ENCODE data around the gene ILDR2.
"Not testable (repeated sequence)": the region's sequence is repeated elsewhere in the genome, so short reads cannot be mapped to it uniquely, and the experiment has no call there.

ILDR2 gene

GRCh38 chr1:166903232-166903631 is 72.1 kb downstream of the ILDR2 start:
- Histone ChIP-seq H3K9me3 (replicated peaks; ENCODE audit: low read length) (no peaks in the 10 kb centered on the region), H3K27me3 (ENCODE audit: control insufficient read depth, insufficient read depth, low read length) (peaks cover 25% of the 10 kb centered on the region), H3K9ac (ENCODE audit: low read depth, low read length) (no peak overlapping the region), H3K4me1 (ENCODE audit: control insufficient read depth, insufficient read depth, low read length) (peaks cover 15% of the 10 kb centered on the region), H3K4me3 (ENCODE audit: low read length) (no peak overlapping the region), H3K36me3 (ENCODE audit: insufficient read depth, low read length) (no peaks in the 10 kb centered on the region), H3K4me2 (ENCODE audit: low read length) (no peak overlapping the region)

GRCh38 chr1:166902279-166902678 is 73.1 kb downstream of the ILDR2 start:
- Histone ChIP-seq H3K4me2 (ENCODE audit: low read length) (no peak overlapping the region), H3K9me3 (replicated peaks; ENCODE audit: low read length) (no peaks in the 10 kb centered on the region), H3K4me3 (ENCODE audit: low read length) (no peak overlapping the region), H3K4me1 (ENCODE audit: control insufficient read depth, insufficient read depth, low read length) (peaks cover 15% of the 10 kb centered on the region), H3K36me3 (ENCODE audit: insufficient read depth, low read length) (no peaks in the 10 kb centered on the region), H3K9ac (ENCODE audit: low read depth, low read length) (no peak overlapping the region), H3K27me3 (ENCODE audit: control insufficient read depth, insufficient read depth, low read length) (peaks cover 25% of the 10 kb centered on the region)

- Histone ChIP-seq H3K9me3 (replicated peaks; ENCODE audit: low read length) (no peaks in the 10 kb centered on the region), H3K36me3 (ENCODE audit: insufficient read depth, low read length) (no peaks in the 10 kb centered on the region), H3K27me3 (ENCODE audit: control insufficient read depth, insufficient read depth, low read length) (peaks cover 28% of the 10 kb centered on the region), H3K4me2 (ENCODE audit: low read length) (no peak overlapping the region), H3K4me3 (ENCODE audit: low read length) (no peak overlapping the region), H3K9ac (ENCODE audit: low read depth, low read length) (no peak overlapping the region), H3K4me1 (ENCODE audit: control insufficient read depth, insufficient read depth, low read length) (peaks cover 8% of the 10 kb centered on the region)
Observed at GRCh38 chr1:166900987-166901386, 74.4 kb downstream of the ILDR2 start.

- no peaks in the 10 kb centered on the region for H3K4me1 ChIP-seq (ENCODE audit: control insufficient read depth, insufficient read depth, low read length)
- H3K36me3 ChIP-seq (ENCODE audit: insufficient read depth, low read length) = no peaks in the 10 kb centered on the region
- H3K9ac ChIP-seq (ENCODE audit: low read depth, low read length) = no peak overlapping the region
- no peak overlapping the region for H3K4me3 ChIP-seq (ENCODE audit: low read length)
- H3K27me3 ChIP-seq (ENCODE audit: control insufficient read depth, insufficient read depth, low read length) = peaks cover 35% of the 10 kb centered on the region
- H3K9me3 ChIP-seq (replicated peaks; ENCODE audit: low read length) = no peaks in the 10 kb centered on the region
- no peak overlapping the region for H3K4me2 ChIP-seq (ENCODE audit: low read length)
Observed at GRCh38 chr1:166899769-166900168, 75.6 kb downstream of the ILDR2 start.

GRCh38 chr1:166895766-166896165 is 79.6 kb downstream of the ILDR2 start:
- no peak overlapping the region for H3K9ac ChIP-seq (ENCODE audit: low read depth, low read length)
- no peak overlapping the region for H3K4me3 ChIP-seq (ENCODE audit: low read length)
- H3K4me2 ChIP-seq (ENCODE audit: low read length) = no peak overlapping the region
- peaks cover 43% of the 10 kb centered on the region for H3K27me3 ChIP-seq (ENCODE audit: control insufficient read depth, insufficient read depth, low read length)
- H3K36me3 ChIP-seq (ENCODE audit: insufficient read depth, low read length) = no peaks in the 10 kb centered on the region
- H3K9me3 ChIP-seq (replicated peaks; ENCODE audit: low read length) = no peaks in the 10 kb centered on the region
- H3K4me1 ChIP-seq (ENCODE audit: control insufficient read depth, insufficient read depth, low read length) = no peaks in the 10 kb centered on the region

GRCh38 chr1:166889776-166890175 is 85.6 kb downstream of the ILDR2 start:
- H3K4me2 ChIP-seq (ENCODE audit: low read length) = no peak overlapping the region
- no peaks in the 10 kb centered on the region for H3K36me3 ChIP-seq (ENCODE audit: insufficient read depth, low read length)
- H3K4me1 ChIP-seq (ENCODE audit: control insufficient read depth, insufficient read depth, low read length) = no peaks in the 10 kb centered on the region
- H3K27me3 ChIP-seq (ENCODE audit: control insufficient read depth, insufficient read depth, low read length) = peaks cover 67% of the 10 kb centered on the region
- no peak overlapping the region for H3K9ac ChIP-seq (ENCODE audit: low read depth, low read length)
- H3K4me3 ChIP-seq (ENCODE audit: low read length) = no peak overlapping the region
- H3K9me3 ChIP-seq (replicated peaks; ENCODE audit: low read length) = no peaks in the 10 kb centered on the region

- Histone ChIP-seq H3K4me2 (ENCODE audit: low read length) (no peak overlapping the region), H3K9me3 (replicated peaks; ENCODE audit: low read length) (no peaks in the 10 kb centered on the region), H3K36me3 (ENCODE audit: insufficient read depth, low read length) (no peaks in the 10 kb centered on the region), H3K9ac (ENCODE audit: low read depth, low read length) (no peak overlapping the region), H3K27me3 (ENCODE audit: control insufficient read depth, insufficient read depth, low read length) (peaks cover 71% of the 10 kb centered on the region), H3K4me1 (ENCODE audit: control insufficient read depth, insufficient read depth, low read length) (no peaks in the 10 kb centered on the region), H3K4me3 (ENCODE audit: low read length) (no peak overlapping the region)
Observed at GRCh38 chr1:166888373-166889111, 86.8 kb downstream of the ILDR2 start.

GRCh38 chr1:166884971-166885370 is 90.4 kb downstream of the ILDR2 start:
- no peaks in the 10 kb centered on the region for H3K4me1 ChIP-seq (ENCODE audit: control insufficient read depth, insufficient read depth, low read length)
- H3K36me3 ChIP-seq (ENCODE audit: insufficient read depth, low read length) = no peaks in the 10 kb centered on the region
- H3K9me3 ChIP-seq (replicated peaks; ENCODE audit: low read length) = no peaks in the 10 kb centered on the region
- no peak overlapping the region for H3K4me2 ChIP-seq (ENCODE audit: low read length)
- no peak overlapping the region for H3K4me3 ChIP-seq (ENCODE audit: low read length)
- no peak overlapping the region for H3K9ac ChIP-seq (ENCODE audit: low read depth, low read length)
- peaks cover 62% of the 10 kb centered on the region for H3K27me3 ChIP-seq (ENCODE audit: control insufficient read depth, insufficient read depth, low read length)

- Histone ChIP-seq H3K9ac (ENCODE audit: low read depth, low read length) (no peak overlapping the region), H3K4me2 (ENCODE audit: low read length) (peak overlapping the region; percentile 43), H3K4me3 (ENCODE audit: low read length) (no peak overlapping the region), H3K36me3 (ENCODE audit: insufficient read depth, low read length) (no peaks in the 10 kb centered on the region), H3K27me3 (ENCODE audit: control insufficient read depth, insufficient read depth, low read length) (peaks cover 53% of the 10 kb centered on the region), H3K9me3 (replicated peaks; ENCODE audit: low read length) (no peaks in the 10 kb centered on the region), H3K4me1 (ENCODE audit: control insufficient read depth, insufficient read depth, low read length) (no peaks in the 10 kb centered on the region)
Observed at GRCh38 chr1:166884040-166884642, 91.2 kb downstream of the ILDR2 start.

- H3K9ac ChIP-seq (ENCODE audit: low read depth, low read length) = no peak overlapping the region
- H3K4me1 ChIP-seq (ENCODE audit: control insufficient read depth, insufficient read depth, low read length) = no peaks in the 10 kb centered on the region
- no peaks in the 10 kb centered on the region for H3K36me3 ChIP-seq (ENCODE audit: insufficient read depth, low read length)
- H3K4me3 ChIP-seq (ENCODE audit: low read length) = no peak overlapping the region
- H3K9me3 ChIP-seq (replicated peaks; ENCODE audit: low read length) = no peaks in the 10 kb centered on the region
- H3K27me3 ChIP-seq (ENCODE audit: control insufficient read depth, insufficient read depth, low read length) = peaks cover 44% of the 10 kb centered on the region
- H3K4me2 ChIP-seq (ENCODE audit: low read length) = no peak overlapping the region
Observed at GRCh38 chr1:166882893-166883292, 92.4 kb downstream of the ILDR2 start.

- H3K4me1 ChIP-seq (ENCODE audit: control insufficient read depth, insufficient read depth, low read length); H3K4me2 ChIP-seq (ENCODE audit: low read length); H3K9me3 ChIP-seq (replicated peaks; ENCODE audit: low read length); H3K36me3 ChIP-seq (ENCODE audit: insufficient read depth, low read length); H3K4me3 ChIP-seq (ENCODE audit: low read length); H3K9ac ChIP-seq (ENCODE audit: low read depth, low read length); H3K27me3 ChIP-seq (ENCODE audit: control insufficient read depth, insufficient read depth, low read length): not testable (repeated sequence)
Observed at GRCh38 chr1:166878173-166878917, 97.0 kb downstream of the ILDR2 start.

All from skeletal muscle satellite cell (primary cell).